Trophoblast cell (in vitro differentiated cells and primary cell): Measurements from ENCODE around the gene MRPL43.

Experiments used
- DNase-seq, 2 donors: peaks; one replicate each; pipeline ENCODE4 v3.0.0-alpha.2; 2016
- H2AFZ ChIP-seq: 2 replicates; pipeline ENCODE4 v1.6.1; 2013; ENCODE audit warnings: low read length, moderate library complexity, mild to moderate bottlenecking; ENCODE audit not compliant: insufficient read depth, poor library complexity
- H2AK5ac ChIP-seq: 2 replicates; pipeline ENCODE4 v1.6.1; 2013; ENCODE audit warnings: mild to moderate bottlenecking, low read length
- H2BK120ac ChIP-seq: 2 replicates; pipeline ENCODE4 v1.6.1; 2013; ENCODE audit warnings: low read length, mild to moderate bottlenecking, moderate library complexity; ENCODE audit not compliant: insufficient read depth, poor library complexity
- H2BK12ac ChIP-seq: 2 replicates; pipeline ENCODE4 v1.6.1; 2013; ENCODE audit warnings: mild to moderate bottlenecking, low read length, moderate library complexity
- H2BK5ac ChIP-seq: 2 replicates; pipeline ENCODE4 v1.6.1; 2013; ENCODE audit warnings: low read length, low read depth, moderate library complexity, mild to moderate bottlenecking; ENCODE audit not compliant: poor library complexity
- H3K14ac ChIP-seq: 2 replicates; pipeline ENCODE4 v1.6.1; 2013; ENCODE audit warnings: mild to moderate bottlenecking, low read length
- H3K18ac ChIP-seq: 2 replicates; pipeline ENCODE4 v1.6.1; 2013; ENCODE audit warnings: mild to moderate bottlenecking, low read length
- H3K23ac ChIP-seq: 2 replicates; pipeline ENCODE4 v1.6.1; 2013; ENCODE audit warnings: low read length
- H3K27ac ChIP-seq: 2 replicates; pipeline ENCODE4 v1.5.1; 2013; ENCODE audit warnings: low read depth, mild to moderate bottlenecking, inconsistent platforms, low read length, moderate library complexity
- H3K27me3 ChIP-seq: 2 replicates; pipeline ENCODE4 v1.6.1; 2013; ENCODE audit warnings: inconsistent platforms, mild to moderate bottlenecking, low read length, moderate library complexity; ENCODE audit not compliant: insufficient read depth
- H3K36me3 ChIP-seq, 2 experiments: 1 replicate in 1 of 2; 2 replicates in 1 of 2; pipeline ENCODE4 v1.6.1; 2013; ENCODE audit warnings: low read length in 2 of 2, mild to moderate bottlenecking in 2 of 2, moderate library complexity in 1 of 2; ENCODE audit not compliant: insufficient read depth in 2 of 2, control insufficient read depth in 1 of 2
- H3K4ac ChIP-seq: 2 replicates; pipeline ENCODE4 v1.6.1; 2013; ENCODE audit warnings: low read depth, mild to moderate bottlenecking, low read length, moderate library complexity
- H3K4me1 ChIP-seq, 2 experiments: 1 replicate in 1 of 2; 2 replicates in 1 of 2; pipeline ENCODE4 v1.6.1; 2013; ENCODE audit warnings: low read length in 2 of 2, mild to moderate bottlenecking in 2 of 2, moderate library complexity in 1 of 2; ENCODE audit not compliant: insufficient read depth in 2 of 2, control insufficient read depth in 1 of 2
- H3K4me2 ChIP-seq: 2 replicates; pipeline ENCODE4 v1.6.1; 2013; ENCODE audit warnings: inconsistent platforms, mild to moderate bottlenecking, low read length, moderate library complexity
- H3K4me3 ChIP-seq: 2 replicates; pipeline ENCODE4 v1.5.1; 2013; ENCODE audit warnings: mild to moderate bottlenecking, low read depth, low read length, inconsistent platforms
- H3K79me1 ChIP-seq: one replicate; pipeline ENCODE4 v1.6.1; 2013; ENCODE audit warnings: low read length
- H3K79me2 ChIP-seq: 2 replicates; pipeline ENCODE4 v1.6.1; 2013; ENCODE audit warnings: low read length, mild to moderate bottlenecking; ENCODE audit not compliant: control insufficient read depth, insufficient read depth, poor library complexity
- H3K9ac ChIP-seq: 2 replicates; pipeline ENCODE4 v1.6.1; 2013; ENCODE audit warnings: mild to moderate bottlenecking, low read length
- H3K9me3 ChIP-seq: 2 replicates; pipeline ENCODE4 v1.6.1; 2013; ENCODE audit warnings: low read depth, mild to moderate bottlenecking, control low read depth, inconsistent platforms, low read length; ENCODE audit not compliant: insufficient read depth
- H4K12ac ChIP-seq: 2 replicates; pipeline ENCODE4 v1.6.1; 2013; ENCODE audit warnings: low read depth, mild to moderate bottlenecking, low read length, moderate library complexity
- H4K8ac ChIP-seq: 2 replicates; pipeline ENCODE4 v1.6.1; 2013; ENCODE audit warnings: low read depth, mild to moderate bottlenecking, low read length, moderate library complexity
- H4K91ac ChIP-seq: one replicate; pipeline ENCODE4 v1.6.1; 2013; ENCODE audit warnings: low read depth, mild to moderate bottlenecking, low read length, moderate library complexity
- WGBS: extraction: QIAGEN DNeasy Blood & Tissue Kit; methylation state at CpG from one replicate; pipeline ENCODE4 v1.1.7; 2013; ENCODE audit warnings: missing lambda C conversion rate; ENCODE audit not compliant: insufficient read length, insufficient coverage; ENCODE audit errors: extremely low coverage; 5-methylcytosine and 5-hydroxymethylcytosine counted together

Gene MRPL43

DNA sequence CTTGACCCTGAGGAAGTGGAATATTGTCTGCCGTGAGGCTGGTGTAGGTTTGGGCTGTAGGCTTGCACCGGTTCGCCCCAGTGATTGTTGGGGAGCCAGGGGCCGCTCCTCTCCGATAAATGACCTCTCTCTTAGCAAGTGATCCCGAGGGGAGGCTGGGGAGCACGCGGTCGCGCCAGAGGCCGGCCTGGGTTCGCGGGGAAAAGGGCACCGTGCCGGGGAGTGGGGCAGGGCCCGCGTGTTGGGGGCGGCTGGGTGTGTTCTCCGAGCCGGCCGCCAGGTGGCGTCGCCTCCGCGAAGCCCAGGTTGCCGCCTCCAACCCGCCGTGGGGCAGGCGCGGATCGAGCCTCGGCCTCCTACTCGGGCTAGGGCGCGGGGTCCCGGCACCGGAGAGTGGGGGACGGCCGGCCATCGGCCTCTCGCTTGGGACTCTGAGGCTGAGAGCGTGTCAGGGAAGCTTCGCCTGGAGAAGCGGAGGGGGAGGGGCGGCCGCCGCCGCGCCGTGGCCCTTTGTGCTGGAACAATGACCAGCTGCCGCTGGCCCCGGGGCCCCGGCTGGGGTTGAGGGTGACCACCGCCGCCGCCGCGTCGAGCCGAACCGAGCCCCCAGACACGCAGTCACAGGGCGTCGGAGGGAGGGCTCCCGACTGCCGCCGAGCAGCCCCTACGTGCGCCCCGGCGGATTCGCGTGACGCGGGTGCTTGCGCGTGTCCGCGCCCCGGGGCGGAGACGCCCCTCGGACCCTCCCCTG is 11.9 kb upstream of the MRPL43 start:
- WGBS: no CpG with 5 or more reads among the region's 83 CpGs
- Histone ChIP-seq H2AK5ac (peak overlapping the region; percentile 84), H3K79me1 (peaks cover 37% of the 10 kb centered on the region), H2BK5ac (peak overlapping the region; percentile 91), H2BK12ac (no peak overlapping the region), H3K9me3 (no peaks in the 10 kb centered on the region), H3K9ac (peak overlapping the region; percentile 94), H3K4me3 (peak overlapping the region; percentile 86), H3K79me2 (peaks cover 35% of the 10 kb centered on the region), H4K12ac (peak overlapping the region; percentile 83), H3K14ac (peak overlapping the region; percentile 87), H3K4me1 (peaks cover 21 to 24% of the 10 kb centered on the region in 2 experiments), H3K23ac (peak overlapping the region; percentile 92), H3K18ac (peak overlapping the region; percentile 97), H3K27ac (peak overlapping the region; percentile 96), H3K36me3 (peaks cover 19 to 20% of the 10 kb centered on the region in 2 experiments), H3K4ac (peak overlapping the region; percentile 93), H3K27me3 (no peaks in the 10 kb centered on the region), H3K4me2 (peak overlapping the region; percentile 93), H4K91ac (peak overlapping the region; percentile 97), H2BK120ac (peak overlapping the region; percentile 84), H4K8ac (peak overlapping the region; percentile 92), H2AFZ (peak overlapping the region; percentile 72)
- DNase-seq: peak; percentile 61 to 80

DNA sequence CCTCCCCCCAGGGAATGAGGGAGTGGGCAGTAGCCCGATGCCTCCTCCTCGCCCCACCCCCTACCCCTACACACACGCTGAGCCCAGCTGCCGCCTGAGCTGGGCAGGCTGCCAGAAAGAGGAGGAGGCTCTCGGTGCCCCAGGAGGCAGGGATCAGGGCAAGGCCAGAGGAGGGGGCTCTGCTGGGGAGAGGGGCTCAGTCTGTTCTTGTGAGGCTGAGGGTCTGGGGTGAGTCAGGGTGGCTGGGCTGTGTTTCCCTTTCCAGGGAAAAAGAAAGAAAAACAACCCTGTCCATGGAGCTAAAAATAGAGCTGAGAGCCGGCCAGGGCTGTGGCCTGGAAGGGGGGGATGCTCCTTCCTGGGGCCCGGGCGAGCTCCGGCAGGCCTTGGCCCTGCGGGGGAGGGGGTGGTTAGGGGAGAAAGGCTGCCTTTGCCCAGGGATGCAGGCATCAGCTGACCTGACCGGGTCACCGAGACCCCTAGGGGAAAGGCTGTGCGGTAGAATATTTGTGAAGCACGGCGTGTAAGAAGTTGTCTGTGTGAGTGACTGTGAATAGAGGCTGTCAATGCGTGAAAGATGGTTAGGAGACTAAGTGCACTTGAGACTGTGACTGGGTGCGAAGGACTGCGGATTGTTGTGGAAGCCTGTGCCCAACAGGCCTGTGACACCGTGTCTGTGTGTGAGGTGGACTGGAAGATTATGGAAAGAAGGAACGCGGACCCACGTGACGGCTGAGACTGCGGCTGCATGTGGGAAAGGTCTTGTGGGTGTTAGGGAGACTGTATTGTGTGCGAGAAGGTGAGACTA is 11.1 kb upstream of the MRPL43 start:
- peak overlapping the region; percentile 90 for H2BK5ac ChIP-seq
- WGBS: no CpG with 5 or more reads among the region's 25 CpGs
- H3K4ac ChIP-seq: peak overlapping the region; percentile 77
- H2AFZ ChIP-seq: peak overlapping the region; percentile 95
- DNase-seq: peak; percentile 56 to 71
- H3K9me3 ChIP-seq: no peaks in the 10 kb centered on the region
- H3K9ac ChIP-seq: peak overlapping the region; percentile 75
- peaks cover 37% of the 10 kb centered on the region for H3K79me1 ChIP-seq
- peak overlapping the region; percentile 81 for H3K4me3 ChIP-seq
- peaks cover 35% of the 10 kb centered on the region for H3K79me2 ChIP-seq
- peak overlapping the region; percentile 61 for H2AK5ac ChIP-seq
- peak overlapping the region; percentile 57 for H2BK120ac ChIP-seq
- H3K4me1 ChIP-seq: peaks cover 21 to 24% of the 10 kb centered on the region in 2 experiments
- H3K27ac ChIP-seq: peak overlapping the region; percentile 96
- peak overlapping the region; percentile 75 for H3K14ac ChIP-seq
- H4K8ac ChIP-seq: peak overlapping the region; percentile 87
- H3K27me3 ChIP-seq: no peaks in the 10 kb centered on the region
- H3K36me3 ChIP-seq: peaks cover 15 to 16% of the 10 kb centered on the region in 2 experiments
- peak overlapping the region; percentile 97 for H4K91ac ChIP-seq
- peak overlapping the region; percentile 82 for H4K12ac ChIP-seq
- peak overlapping the region; percentile 92 for H3K23ac ChIP-seq
- H3K4me2 ChIP-seq: peak overlapping the region; percentile 93
- peak overlapping the region; percentile 89 for H3K18ac ChIP-seq
- H2BK12ac ChIP-seq: peak overlapping the region; percentile 63

GRCh38 chr10:100997360-100998182 is 10.3 kb upstream of the MRPL43 start:
- Histone ChIP-seq H3K4me1 (peaks cover 21 to 24% of the 10 kb centered on the region in 2 experiments), H4K91ac (peak overlapping the region; percentile 97), H3K18ac (peak overlapping the region; percentile 89), H3K27me3 (no peaks in the 10 kb centered on the region), H3K4me3 (peak overlapping the region; percentile 81), H3K23ac (no peak overlapping the region), H3K79me2 (peaks cover 35% of the 10 kb centered on the region), H3K9me3 (no peaks in the 10 kb centered on the region), H3K9ac (peak overlapping the region; percentile 79), H3K27ac (peak overlapping the region; percentile 96), H3K14ac (peak overlapping the region; percentile 88), H3K4ac (peak overlapping the region; percentile 77), H4K8ac (peak overlapping the region; percentile 87), H2BK5ac (peak overlapping the region; percentile 90), H4K12ac (peak overlapping the region; percentile 89), H2BK120ac (peak overlapping the region; percentile 57), H3K79me1 (peaks cover 37% of the 10 kb centered on the region), H3K36me3 (peaks cover 12 to 16% of the 10 kb centered on the region in 2 experiments), H3K4me2 (peak overlapping the region; percentile 93), H2AK5ac (peak overlapping the region; percentile 61), H2BK12ac (peak overlapping the region; percentile 63), H2AFZ (peak overlapping the region; percentile 95)
- peak; percentile 87 to 92 for DNase-seq
- WGBS: no CpG with 5 or more reads among the region's 66 CpGs
